Fibroblast of pulmonary artery (primary cell): ENCODE results near the gene EFNB3.

Experiments used
- DNase-seq: peaks from one replicate; pipeline ENCODE4 v3.0.0-alpha.2; 2010; ENCODE audit warnings: low read depth
- H3K4me3 ChIP-seq: replicated peaks from 2 replicates; pipeline ENCODE4 v1.5.1; 2011; ENCODE audit warnings: low read depth, mild to moderate bottlenecking, control low read depth, low read length, moderate library complexity
- CTCF ChIP-seq: IDR thresholded peaks from 2 replicates; pipeline ENCODE4 v1.5.1; 2011; ENCODE audit warnings: mild to moderate bottlenecking, control low read depth, low read length, inconsistent platforms; ENCODE audit errors: missing control alignments

EFNB3 gene, protein sequence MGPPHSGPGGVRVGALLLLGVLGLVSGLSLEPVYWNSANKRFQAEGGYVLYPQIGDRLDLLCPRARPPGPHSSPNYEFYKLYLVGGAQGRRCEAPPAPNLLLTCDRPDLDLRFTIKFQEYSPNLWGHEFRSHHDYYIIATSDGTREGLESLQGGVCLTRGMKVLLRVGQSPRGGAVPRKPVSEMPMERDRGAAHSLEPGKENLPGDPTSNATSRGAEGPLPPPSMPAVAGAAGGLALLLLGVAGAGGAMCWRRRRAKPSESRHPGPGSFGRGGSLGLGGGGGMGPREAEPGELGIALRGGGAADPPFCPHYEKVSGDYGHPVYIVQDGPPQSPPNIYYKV

GRCh38 chr17:7704601-7705268, at the start of gene EFNB3:
TSS of gene EFNB3 (plus strand) at chr17:7705202. CDS start at chr17:7705599, 397 bp downstream.
- TF ChIP-seq CTCF, result no peak
- peak within 1 kb of the TSS; percentile 54 for H3K4me3 ChIP-seq
- peak; percentile 50 for DNase-seq

DNA sequence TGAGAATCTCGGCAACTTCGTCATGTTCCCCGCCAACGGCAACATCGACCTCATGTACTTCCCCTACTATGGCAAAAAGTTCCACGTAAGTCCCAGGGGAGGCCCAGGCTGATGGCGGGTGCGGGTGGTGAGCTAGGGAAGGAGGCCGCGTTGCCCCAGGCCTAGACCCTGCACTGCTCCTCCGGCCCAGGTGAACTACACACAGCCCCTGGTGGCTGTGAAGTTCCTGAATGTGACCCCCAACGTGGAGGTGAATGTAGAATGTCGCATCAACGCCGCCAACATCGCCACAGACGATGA, 49.5 kb upstream of the EFNB3 start:
- DNase-seq, result no peak
- no peak for TF ChIP-seq CTCF
- no peak overlapping the region for H3K4me3 ChIP-seq

- no peak overlapping the region for H3K4me3 ChIP-seq
- no peak for TF ChIP-seq CTCF
- peak; percentile 18 for DNase-seq
Observed at GRCh38 chr17:7656958-7657609, 47.9 kb upstream of the EFNB3 start.

- no peak for DNase-seq
- no peak overlapping the region for H3K4me3 ChIP-seq
- no peak for TF ChIP-seq CTCF
Observed at GRCh38 chr17:7667656-7668406, 37.2 kb upstream of the EFNB3 start.

GRCh38 chr17:7668482-7668881, 36.5 kb upstream of the EFNB3 start:
- DNase-seq, result no peak
- no peak for TF ChIP-seq CTCF
- no peak overlapping the region for H3K4me3 ChIP-seq

- H3K4me3 ChIP-seq, result no peak overlapping the region
- peak; percentile 48 for TF ChIP-seq CTCF
- no peak for DNase-seq
Observed at GRCh38 chr17:7673239-7673638, 31.8 kb upstream of the EFNB3 start.
